Measurements from ENCODE around the gene AK4. TPM values are rescaled to one million over a fixed set of nuclear protein-coding genes. Genes with fewer than 3 reads are reported as not detected.
"Not testable (repeated sequence)": the region's sequence is repeated elsewhere in the genome, so short reads cannot be mapped to it uniquely, and the experiment has no call there.

Gene AK4
- total and polyA plus RNA-seq, 2 experiments from 2014 or later, result 61.5 to 76.1 TPM

DNA sequence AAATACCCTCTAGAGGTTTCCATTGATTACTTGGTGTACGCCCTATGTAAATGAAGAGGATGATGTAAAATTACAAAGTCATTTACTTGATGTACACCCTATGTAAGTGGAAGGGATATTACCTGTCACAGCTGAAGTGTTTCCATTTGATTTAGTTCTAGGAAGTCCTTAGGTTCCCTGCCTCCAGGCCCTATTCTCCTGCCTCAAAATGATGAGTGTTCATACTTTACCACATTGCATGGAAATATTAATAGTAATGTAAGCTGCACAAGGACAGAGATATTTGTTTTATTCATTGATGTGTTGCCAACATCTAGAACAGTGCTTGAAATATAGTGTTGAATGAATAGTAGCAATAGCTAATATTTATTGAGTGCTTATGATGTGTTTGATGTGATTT, 9.5 kb upstream of the AK4 start:
- no peaks in the 10 kb centered on the region for H3K27me3 ChIP-seq
- no peaks in the 10 kb centered on the region for H3K36me3 ChIP-seq (replicated peaks; ENCODE audit: insufficient read depth, low read depth)
- WGBS (ENCODE audit: low lambda C conversion rate, missing lambda C conversion rate), result 100% methylated on average over 1 of the region's 1 CpG
- no peak overlapping the region for H3K4me3 ChIP-seq
- no peak overlapping the region for H2AFZ ChIP-seq
- H4K20me1 ChIP-seq (ENCODE audit: insufficient read depth, poor library complexity, severe bottlenecking), result no peaks in the 10 kb centered on the region
- H3K27ac ChIP-seq, result no peak overlapping the region
- no peaks in the 10 kb centered on the region for H3K79me2 ChIP-seq
- H3K4me1 ChIP-seq (ENCODE audit: insufficient read depth), result peaks cover 3% of the 10 kb centered on the region
- no peak overlapping the region for H3K4me2 ChIP-seq
- DNase-seq (ENCODE audit: low spot score), result no peak
- TF ChIP-seq, protein P1, sequence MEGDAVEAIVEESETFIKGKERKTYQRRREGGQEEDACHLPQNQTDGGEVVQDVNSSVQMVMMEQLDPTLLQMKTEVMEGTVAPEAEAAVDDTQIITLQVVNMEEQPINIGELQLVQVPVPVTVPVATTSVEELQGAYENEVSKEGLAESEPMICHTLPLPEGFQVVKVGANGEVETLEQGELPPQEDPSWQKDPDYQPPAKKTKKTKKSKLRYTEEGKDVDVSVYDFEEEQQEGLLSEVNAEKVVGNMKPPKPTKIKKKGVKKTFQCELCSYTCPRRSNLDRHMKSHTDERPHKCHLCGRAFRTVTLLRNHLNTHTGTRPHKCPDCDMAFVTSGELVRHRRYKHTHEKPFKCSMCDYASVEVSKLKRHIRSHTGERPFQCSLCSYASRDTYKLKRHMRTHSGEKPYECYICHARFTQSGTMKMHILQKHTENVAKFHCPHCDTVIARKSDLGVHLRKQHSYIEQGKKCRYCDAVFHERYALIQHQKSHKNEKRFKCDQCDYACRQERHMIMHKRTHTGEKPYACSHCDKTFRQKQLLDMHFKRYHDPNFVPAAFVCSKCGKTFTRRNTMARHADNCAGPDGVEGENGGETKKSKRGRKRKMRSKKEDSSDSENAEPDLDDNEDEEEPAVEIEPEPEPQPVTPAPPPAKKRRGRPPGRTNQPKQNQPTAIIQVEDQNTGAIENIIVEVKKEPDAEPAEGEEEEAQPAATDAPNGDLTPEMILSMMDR (IDR thresholded peaks at IDR 0.05; ENCODE audit: poor library complexity), result no peak
- TF ChIP-seq EZH2 (IDR thresholded peaks at IDR 0.05; ENCODE audit: borderline replicate concordance) (no peak), EZH2phosphoT487 (IDR thresholded peaks at IDR 0.05; ENCODE audit: low read depth, severe bottlenecking, unreplicated experiment) (no peak)
- H3K9me3 ChIP-seq (ENCODE audit: low read depth), result no peaks in the 10 kb centered on the region
- H3K9me2 ChIP-seq (replicated peaks; ENCODE audit: insufficient read depth), result no peaks in the 10 kb centered on the region

DNA sequence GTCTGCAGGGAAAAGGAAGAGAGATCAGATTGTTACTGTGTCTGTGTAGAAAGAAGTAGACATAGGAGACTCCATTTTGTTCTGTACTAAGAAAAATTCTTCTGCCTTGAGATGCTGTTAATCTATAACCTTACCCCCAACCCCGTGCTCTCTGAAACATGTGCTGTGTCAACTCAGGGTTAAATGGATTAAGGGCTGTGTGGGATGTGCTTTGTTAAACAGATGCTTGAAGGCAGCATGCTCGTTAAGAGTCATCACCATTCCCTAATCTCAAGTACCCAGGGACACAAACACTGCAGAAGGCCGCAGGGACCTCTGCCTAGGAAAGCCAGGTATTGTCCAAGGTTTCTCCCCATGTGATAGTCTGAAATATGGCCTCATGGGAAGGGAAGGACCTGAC, 8.2 kb upstream of the AK4 start:
- not testable (repeated sequence) for DNase-seq (ENCODE audit: low spot score); H3K27ac ChIP-seq; H3K4me3 ChIP-seq; H4K20me1 ChIP-seq (ENCODE audit: insufficient read depth, poor library complexity, severe bottlenecking); H3K4me2 ChIP-seq; H2AFZ ChIP-seq; H3K36me3 ChIP-seq (replicated peaks; ENCODE audit: insufficient read depth, low read depth); H3K4me1 ChIP-seq (ENCODE audit: insufficient read depth); H3K9me2 ChIP-seq (replicated peaks; ENCODE audit: insufficient read depth); H3K27me3 ChIP-seq; H3K79me2 ChIP-seq; H3K9me3 ChIP-seq (ENCODE audit: low read depth)
- 15% methylated on average over 3 of the region's 3 CpGs for WGBS (ENCODE audit: low lambda C conversion rate, missing lambda C conversion rate)

DNA sequence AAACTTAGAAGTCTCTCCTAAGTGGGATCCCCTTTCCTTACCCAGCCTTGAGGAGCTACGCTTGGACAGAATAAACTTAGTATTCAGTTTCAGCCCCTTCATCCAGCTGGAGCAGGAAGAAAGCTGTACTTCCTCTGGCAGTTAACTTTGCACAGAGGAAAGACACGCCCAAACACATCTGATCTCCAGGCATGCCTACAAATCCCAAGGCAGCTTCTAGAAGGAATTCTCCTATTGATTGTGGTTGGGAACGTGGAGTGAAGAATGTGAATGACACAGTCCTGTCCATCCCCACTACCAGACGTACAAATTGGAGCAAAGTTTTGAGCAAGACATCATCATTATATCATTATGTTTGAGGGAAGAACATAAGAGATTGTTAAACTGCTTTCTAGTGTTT, 6.6 kb upstream of the AK4 start:
- no peaks in the 10 kb centered on the region for H4K20me1 ChIP-seq (ENCODE audit: insufficient read depth, poor library complexity, severe bottlenecking)
- no peaks in the 10 kb centered on the region for H3K79me2 ChIP-seq
- no peak overlapping the region for H3K4me3 ChIP-seq
- H3K9me2 ChIP-seq (replicated peaks; ENCODE audit: insufficient read depth), result no peaks in the 10 kb centered on the region
- H3K36me3 ChIP-seq (replicated peaks; ENCODE audit: insufficient read depth, low read depth), result no peaks in the 10 kb centered on the region
- peaks cover 3% of the 10 kb centered on the region for H3K4me1 ChIP-seq (ENCODE audit: insufficient read depth)
- no peak overlapping the region for H2AFZ ChIP-seq
- no peaks in the 10 kb centered on the region for H3K9me3 ChIP-seq (ENCODE audit: low read depth)
- H3K27me3 ChIP-seq, result peaks cover 2% of the 10 kb centered on the region
- TF ChIP-seq EZH2phosphoT487 (IDR thresholded peaks at IDR 0.05; ENCODE audit: low read depth, severe bottlenecking, unreplicated experiment) (no peak), EZH2 (IDR thresholded peaks at IDR 0.05; ENCODE audit: borderline replicate concordance) (no peak)
- TF ChIP-seq, protein P1 (IDR thresholded peaks at IDR 0.05; ENCODE audit: poor library complexity), result no peak
- peak; percentile 36 for DNase-seq (ENCODE audit: low spot score)
- H3K4me2 ChIP-seq, result no peak overlapping the region
- H3K27ac ChIP-seq, result peak overlapping the region; percentile 41
- 35% methylated on average over 4 of the region's 4 CpGs for WGBS (ENCODE audit: low lambda C conversion rate, missing lambda C conversion rate)

DNA sequence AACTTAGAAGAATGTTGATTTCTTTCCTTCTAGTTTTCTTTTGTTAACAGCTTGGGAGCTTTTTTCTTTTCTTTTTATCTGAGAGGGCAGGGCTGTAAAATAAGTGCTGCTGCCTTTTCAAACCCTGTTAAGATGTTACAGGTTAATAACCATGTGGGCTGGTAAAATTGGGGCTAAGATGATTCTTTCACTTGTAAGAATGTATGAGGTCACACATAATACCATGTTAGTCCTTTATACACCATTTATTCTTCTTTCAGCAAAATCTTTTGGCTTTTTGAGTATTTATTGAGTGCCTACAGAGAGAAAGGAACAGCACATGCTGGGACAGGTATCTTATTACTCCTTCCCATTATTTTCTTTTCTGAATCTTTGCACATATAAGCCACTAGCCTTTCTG, 6.1 kb upstream of the AK4 start:
- H2AFZ ChIP-seq, result no peak overlapping the region
- DNase-seq (ENCODE audit: low spot score), result no peak
- H3K9me3 ChIP-seq (ENCODE audit: low read depth), result no peaks in the 10 kb centered on the region
- no peaks in the 10 kb centered on the region for H3K79me2 ChIP-seq
- no peak overlapping the region for H3K4me2 ChIP-seq
- H3K4me1 ChIP-seq (ENCODE audit: insufficient read depth), result peaks cover 5% of the 10 kb centered on the region
- H3K4me3 ChIP-seq, result no peak overlapping the region
- H3K9me2 ChIP-seq (replicated peaks; ENCODE audit: insufficient read depth), result no peaks in the 10 kb centered on the region
- H3K27me3 ChIP-seq, result peaks cover 7% of the 10 kb centered on the region
- no peaks in the 10 kb centered on the region for H3K36me3 ChIP-seq (replicated peaks; ENCODE audit: insufficient read depth, low read depth)
- H4K20me1 ChIP-seq (ENCODE audit: insufficient read depth, poor library complexity, severe bottlenecking), result no peaks in the 10 kb centered on the region
- peak overlapping the region; percentile 41 for H3K27ac ChIP-seq
- TF ChIP-seq EZH2 (IDR thresholded peaks at IDR 0.05; ENCODE audit: borderline replicate concordance), result no peak
- TF ChIP-seq EZH2phosphoT487 (IDR thresholded peaks at IDR 0.05; ENCODE audit: low read depth, severe bottlenecking, unreplicated experiment), result no peak
- TF ChIP-seq, protein P1 (IDR thresholded peaks at IDR 0.05; ENCODE audit: poor library complexity), result no peak

DNA sequence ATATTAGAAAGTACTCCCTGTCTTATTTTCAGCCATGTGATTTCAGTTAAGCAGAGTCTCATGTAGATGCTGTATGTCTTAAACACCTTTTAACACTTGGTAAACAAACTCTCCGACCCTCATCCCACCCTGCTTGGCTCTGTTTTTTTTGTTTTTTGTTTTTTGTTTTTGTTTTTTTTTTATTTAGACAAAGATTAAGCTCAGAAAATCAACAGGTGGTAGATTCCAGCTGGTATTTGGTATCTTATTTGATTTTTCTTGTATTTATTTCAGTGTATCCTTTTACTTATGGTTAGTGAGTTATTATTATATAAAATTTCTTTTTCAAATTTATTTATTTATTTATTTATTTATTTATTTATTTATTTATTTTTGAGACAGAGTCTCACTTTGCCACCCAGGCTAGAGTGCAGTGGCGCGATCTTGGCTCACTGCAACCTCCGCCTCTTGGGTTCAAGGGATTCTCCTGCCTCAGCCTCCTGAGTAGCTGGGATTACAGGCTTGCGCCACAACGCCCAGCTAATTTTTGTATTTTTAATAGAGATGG, 4.8 kb upstream of the AK4 start:
- 85% methylated on average over 6 of the region's 6 CpGs for WGBS (ENCODE audit: low lambda C conversion rate, missing lambda C conversion rate)

More for the DNA sequence above, 4.8 kb upstream of the AK4 start:
- not testable (repeated sequence) for DNase-seq (ENCODE audit: low spot score); H3K4me2 ChIP-seq; H2AFZ ChIP-seq; H3K36me3 ChIP-seq (replicated peaks; ENCODE audit: insufficient read depth, low read depth); H3K9me2 ChIP-seq (replicated peaks; ENCODE audit: insufficient read depth); H3K79me2 ChIP-seq; H3K9me3 ChIP-seq (ENCODE audit: low read depth); H3K4me1 ChIP-seq (ENCODE audit: insufficient read depth); H3K27ac ChIP-seq; H3K4me3 ChIP-seq; H4K20me1 ChIP-seq (ENCODE audit: insufficient read depth, poor library complexity, severe bottlenecking)
- H3K27me3 ChIP-seq, result peaks cover 10% of the 10 kb centered on the region
